NCI-H446 (cell line): Measurements from ENCODE around the gene ENOX2.

Source experiments
- DNase-seq, 2 experiments: peaks; one replicate each; lab custom pipeline; 2025; lab: John Stamatoyannopoulos, UW

The ENOX2 gene

DNA sequence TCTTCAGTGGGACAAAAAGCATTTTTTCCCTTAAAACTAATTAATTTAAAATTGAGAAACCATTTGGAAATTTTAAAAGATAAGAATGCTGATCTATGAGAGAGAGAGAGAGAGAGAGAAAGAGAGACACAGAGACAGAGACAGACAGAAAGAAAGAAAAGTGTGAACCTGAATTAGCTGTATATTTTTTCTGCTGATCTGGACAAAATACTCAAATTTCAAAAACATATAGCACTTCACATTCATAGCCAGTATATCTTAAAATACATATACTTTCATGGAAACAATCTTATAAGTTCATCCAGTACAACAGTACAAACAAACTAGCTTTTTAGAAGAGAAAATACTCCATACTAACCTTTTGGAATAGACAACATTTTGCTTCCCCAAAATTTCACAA is 18.4 kb downstream of the ENOX2 start:
- no peak for DNase-seq

DNA sequence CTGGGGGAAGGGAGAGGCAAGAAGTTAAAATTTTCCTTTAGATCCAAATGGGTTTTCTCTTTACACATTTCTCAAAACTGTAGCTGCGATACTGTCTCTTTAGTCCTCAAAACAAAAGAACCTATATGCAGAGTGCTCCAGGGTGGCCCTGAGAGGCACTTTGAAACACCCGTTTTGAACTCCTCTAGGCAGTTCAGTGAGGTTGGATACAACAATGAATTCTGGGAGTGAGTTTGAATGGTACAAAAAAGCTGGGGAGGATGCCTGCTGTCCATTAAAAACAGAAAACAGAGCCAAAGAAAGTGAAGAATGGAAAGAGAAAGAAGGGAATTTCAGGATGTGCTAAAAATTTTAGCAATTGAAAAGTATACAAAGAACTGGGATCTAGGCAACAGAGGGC is 23.1 kb downstream of the ENOX2 start:
- DNase-seq = no peak

DNA sequence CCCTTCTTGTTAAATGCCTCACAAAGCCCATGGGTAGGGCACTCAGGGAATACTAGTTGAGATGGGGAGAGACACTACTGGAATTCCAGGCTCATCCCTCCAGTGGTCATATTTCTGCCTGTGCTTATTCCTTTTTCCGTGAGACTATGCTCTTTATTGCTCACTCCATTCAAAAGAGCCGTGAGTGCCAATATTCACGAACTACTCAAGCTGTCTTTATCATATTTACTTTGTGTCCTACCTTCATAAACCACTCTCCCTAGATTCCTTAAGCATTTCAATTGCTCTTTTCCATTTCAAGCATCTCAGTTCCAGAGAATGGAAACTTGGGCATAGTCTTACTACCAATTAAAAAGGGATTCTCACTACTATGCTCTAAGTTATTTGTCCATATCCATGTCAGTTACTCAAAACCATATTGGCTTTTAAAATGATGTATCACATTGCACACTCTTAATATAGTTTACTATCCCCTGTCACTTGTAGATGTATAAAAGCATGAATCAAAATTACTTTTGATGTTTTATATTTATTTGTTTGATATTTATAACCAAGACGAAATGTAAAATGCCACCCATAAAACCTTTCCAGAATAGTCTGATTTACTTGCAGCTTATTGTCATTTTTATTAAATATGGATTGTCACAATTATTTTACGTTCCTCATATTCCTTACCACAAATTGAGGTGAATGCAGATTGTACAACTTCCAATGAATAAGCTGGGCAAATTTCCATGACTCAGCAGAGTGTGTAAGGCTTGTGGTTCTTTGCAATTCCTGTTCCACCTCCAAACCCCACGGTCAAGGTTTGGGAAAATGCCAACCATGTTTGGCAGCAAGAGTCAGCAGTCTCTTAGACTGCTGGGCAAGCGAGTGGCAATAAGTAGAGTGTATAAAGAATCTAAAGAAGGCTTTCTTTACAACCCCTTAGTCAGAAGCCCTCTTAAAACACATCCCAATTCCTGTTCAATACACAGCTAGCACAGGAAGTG is 24.4 kb downstream of the ENOX2 start:
- DNase-seq = peak; percentile 17 to 73

DNA sequence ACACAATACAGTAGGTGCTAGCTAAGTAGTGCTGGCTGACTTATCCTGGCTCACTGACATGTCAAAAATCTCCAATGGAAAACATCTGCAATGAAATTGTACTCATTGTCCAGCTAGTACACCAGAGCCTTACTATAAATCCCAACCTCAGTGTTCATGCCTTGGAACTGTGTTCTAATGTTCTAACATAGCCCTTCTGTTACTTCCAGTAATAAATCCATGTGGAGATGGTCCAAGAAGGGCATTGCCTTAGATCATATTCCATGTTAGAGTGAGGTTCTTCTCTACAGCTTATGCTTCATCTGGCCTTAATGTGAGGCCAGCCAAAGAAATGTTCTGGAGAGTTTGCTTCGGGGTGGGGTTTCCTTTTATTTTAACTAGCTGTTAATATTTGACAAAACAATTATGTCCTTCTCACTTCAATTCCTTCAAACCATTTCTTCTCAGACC is 25.1 kb downstream of the ENOX2 start:
- DNase-seq = peak in 1 of 2 experiments; percentile 59

DNA sequence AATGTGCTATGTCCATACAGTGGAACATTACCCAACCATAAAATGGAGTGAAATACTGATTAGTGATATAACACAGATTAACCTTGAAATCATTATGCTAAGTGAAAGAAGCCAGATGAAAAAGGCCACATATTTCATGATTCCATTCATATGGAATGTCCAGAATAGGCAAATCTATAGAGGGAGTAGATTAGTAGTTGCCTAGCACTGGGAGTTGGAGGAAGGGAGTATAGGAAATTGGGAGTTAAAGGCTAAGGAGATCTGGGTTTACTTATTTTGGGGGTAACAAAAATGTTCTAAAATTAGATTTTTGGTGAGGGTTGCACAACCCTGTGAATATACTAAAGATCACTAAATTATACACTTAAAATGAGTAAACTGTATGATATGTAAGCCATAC is 26.8 kb downstream of the ENOX2 start:
- no peak for DNase-seq

DNA sequence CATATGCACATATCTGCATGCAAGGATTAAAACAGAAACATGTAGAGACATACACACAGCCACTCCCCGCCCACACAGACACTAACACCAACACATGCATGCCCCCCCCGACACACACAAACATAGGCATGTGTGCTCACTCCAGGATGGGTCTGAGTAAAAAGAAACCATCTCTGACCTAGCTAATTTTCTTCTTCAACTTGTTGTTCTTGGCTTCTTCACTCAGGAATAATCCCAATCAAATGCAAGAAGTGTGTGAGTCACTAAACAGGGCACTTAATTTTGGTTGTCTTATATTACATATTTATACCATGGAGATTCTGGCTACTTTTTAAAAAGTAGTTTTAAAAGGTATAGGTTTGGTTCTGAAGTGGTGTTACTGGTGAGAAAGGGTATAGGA is 28.3 kb downstream of the ENOX2 start:
- no peak for DNase-seq

DNA sequence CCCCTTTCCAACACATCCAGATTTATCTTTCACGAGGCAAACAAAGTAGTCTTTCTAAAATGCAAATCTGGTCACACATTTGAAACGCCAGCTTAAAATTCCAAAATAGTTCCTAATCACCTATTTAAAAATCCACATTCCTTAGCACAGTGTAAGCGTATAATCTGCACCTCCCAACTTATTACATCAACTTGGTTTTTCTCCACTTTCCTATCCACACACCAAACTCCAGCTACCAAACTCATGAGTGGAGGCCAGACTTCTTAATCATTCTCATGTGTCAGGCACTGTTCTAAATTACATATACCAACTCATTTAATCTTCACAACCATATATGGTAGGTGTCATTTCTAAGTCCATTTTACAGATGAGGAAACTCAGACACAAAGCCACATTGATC is 33.8 kb downstream of the ENOX2 start:
- no peak for DNase-seq

DNA sequence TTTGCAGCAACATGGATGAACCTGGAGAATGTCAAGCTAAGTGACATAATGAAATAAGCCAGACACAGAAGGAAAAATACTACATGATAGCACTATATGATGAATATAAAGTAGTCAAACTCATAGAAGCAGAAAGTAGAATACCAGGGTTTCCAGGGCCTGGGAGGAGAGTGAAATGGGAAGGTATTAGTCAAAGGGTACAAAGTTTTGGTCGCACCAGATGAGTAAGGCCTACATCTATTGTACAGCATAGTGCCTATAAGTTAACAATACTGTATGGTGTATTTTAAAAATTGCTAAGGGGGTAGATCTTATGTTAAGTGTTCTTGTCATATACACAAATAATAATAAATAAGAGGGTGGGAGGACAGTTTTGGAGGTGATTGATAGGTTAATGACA is 41.5 kb downstream of the ENOX2 start:
- DNase-seq = no peak

DNA sequence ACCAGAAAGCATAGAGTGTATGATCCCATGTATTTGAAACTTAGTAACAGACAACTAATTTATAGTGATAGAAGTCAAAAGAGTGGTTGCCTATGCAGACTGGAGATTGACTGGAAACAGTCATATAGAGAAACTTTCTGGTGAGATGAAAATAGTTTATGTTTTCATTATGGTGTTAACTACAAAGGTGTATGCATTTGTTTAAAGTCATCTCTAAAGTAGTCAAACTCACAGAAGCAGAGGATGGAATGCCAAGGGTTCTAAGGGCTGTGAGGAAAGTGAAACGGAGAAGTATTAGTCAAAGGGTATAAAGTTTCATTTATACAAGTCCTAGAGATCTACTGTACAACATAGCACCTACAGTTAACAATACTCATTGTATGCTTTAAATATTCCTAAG is 45.8 kb downstream of the ENOX2 start:
- DNase-seq = no peak

DNA sequence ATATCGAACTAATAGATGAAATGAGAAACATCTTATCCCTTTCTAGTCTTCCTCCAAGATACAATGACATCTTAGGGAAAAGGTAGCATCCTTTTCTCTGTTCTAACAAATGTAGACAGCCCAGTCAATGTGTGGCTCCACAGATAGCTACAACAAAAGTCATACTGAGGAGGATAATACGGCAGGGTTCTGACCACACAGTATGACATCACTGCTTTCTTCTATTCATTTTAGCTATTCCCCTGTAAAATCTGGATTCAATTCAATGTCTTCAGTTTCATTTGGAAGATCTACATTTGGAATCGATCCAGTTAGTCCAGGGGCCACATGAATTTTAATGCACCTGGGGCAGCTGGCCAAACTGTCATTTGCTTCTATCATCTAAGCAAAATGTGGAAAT is 51.4 kb downstream of the ENOX2 start:
- DNase-seq = peak; percentile 5 to 70

DNA sequence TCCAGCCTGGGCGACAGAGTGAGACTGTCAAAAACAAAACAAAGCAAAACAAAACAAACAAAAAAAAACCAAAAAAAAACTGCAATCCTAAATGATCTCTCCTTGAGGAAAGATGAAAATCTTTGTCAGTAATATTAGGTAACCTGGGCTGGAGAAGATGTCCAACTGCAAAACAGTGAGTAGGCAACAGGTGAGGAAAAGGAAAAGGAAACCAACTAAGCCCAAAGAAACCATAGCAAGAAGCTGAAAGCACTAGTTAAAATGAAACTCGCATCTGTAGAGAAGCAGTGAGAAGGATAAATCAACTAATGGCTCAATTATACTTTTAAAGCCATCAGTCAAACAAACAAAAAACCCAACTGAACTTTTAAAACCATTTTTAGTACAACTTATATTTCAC is 54.2 kb downstream of the ENOX2 start:
- no peak for DNase-seq

DNA sequence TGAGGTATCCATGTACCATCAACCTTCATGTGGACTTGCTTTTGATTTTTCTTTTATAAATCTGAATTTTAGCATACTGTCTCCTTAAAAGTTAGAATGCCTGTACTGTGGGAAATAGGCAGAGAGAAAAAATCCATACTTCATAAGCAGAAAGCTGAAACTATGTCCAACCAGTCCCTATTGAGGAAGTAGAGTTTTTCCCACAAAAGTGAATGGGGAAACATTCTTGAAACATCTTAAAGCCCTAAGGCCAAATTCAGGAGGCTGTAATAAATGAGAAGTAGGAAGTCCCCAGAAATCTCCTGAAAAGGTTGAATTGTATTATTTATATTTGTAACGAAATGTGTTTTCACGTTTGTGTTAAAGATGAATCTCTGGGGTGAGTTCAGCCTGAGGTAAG is 56.3 kb downstream of the ENOX2 start:
- no peak for DNase-seq

DNA sequence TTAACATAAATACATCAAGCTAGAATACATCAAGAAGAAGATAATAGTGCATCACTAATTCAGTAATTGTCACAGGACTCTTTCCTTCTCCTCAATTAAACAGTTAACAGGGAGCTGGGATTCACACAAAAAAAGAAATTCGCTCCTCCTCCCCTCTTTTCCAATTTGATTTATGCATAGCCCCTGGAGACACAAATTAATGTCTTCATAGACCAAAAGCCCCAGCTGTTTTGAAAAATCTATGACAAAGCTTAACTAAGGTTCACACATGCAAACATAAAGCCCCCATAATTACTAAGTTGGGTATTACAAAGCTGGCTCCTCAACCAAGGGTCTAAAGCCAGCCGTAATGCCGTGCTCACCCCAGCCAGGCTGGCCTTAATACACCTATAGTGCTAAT is 61.2 kb downstream of the ENOX2 start:
- no peak for DNase-seq

DNA sequence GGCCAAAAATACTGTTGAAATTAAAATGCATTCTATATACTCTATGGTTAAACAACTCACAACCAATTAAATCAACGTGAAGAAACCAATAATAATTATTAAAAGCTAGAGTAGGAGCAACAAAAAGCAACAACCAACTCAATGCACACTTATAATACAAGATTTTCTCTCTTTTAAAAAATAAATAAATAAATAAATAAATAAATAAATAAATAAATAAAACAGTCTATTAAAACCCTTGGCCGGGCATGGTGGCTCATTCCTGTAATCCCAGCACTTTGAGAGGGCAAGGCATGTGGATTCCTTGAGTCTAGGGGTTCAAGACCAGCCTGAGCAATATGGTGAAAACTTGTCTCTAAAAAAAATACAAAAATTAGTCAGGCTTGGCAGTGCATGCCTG is 62.7 kb downstream of the ENOX2 start:
- no peak for DNase-seq

DNA sequence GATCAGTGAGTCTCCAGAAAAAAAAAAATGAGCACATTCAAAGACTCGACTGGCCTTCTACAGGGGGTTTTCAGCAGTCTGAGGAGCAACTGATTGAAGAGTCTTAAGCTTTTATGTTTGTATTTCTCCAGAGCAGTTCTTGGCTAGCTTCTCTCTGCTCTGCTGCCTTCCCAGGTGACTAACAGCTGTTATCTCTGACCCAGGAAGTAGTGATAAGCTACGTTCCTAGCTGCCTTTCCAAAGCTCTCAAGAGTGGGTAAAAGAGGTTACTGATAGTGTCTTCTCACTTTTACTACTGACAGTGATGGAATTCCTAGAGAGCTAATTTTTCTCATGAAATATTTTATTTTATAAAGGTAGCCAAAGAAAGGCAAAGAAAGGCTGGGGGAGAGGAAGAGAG is 66.6 kb downstream of the ENOX2 start:
- DNase-seq = no peak

DNA sequence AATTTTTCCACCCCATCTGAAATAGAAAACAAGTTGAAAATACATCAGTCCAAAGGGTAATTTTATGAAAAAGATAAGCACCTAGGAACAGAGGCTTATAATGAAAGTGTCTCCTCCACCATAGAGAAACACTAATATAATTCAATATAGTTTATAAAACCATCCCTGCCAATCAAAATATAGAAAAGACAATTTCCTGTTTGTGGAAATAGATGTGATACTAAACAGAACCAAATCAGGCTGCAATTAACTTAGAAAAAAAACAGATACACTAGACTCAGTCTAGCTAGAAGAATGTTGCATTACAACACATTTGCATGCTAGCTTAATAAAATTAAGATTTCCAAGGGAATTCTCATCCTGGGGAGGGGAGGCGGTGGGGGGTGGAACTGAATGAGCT is 68.2 kb downstream of the ENOX2 start:
- DNase-seq = no peak

DNA sequence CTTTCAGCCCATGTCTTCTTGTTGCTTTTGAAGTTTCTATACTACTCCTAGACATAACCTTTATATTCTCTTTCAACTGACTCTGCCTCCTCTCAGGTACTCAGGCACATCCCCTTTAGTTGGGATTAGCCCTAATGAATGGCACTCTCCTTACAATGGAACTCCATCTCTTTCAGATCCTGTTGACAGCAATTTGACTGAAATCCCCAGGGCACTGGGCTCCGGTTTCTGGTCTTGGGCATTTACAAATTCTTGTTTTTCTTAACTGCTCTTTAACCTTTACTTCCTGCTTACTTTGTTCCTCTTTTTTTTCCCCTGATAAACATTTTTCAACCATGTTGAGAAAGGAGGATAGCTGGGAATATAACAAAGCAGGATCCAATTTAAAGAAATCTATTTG is 68.9 kb downstream of the ENOX2 start:
- DNase-seq = no peak

DNA sequence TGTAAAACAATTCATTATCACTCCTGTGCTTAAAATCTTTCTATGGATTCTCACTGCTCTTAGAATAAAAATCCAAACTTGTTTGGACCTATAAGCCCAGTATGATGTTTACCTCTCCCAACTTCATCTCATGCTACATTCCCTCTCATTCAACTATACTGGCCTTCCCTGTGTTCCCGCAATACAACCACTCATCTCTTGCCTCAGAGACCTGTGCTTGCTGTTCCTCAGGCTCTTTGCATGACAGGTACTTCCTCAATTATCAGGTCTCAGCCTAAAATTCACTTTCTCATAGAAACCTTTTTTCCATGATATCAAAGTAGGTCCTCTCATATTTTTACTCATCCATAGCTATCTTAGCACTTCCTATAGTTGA is 71.7 kb downstream of the ENOX2 start:
- DNase-seq = no peak

DNA sequence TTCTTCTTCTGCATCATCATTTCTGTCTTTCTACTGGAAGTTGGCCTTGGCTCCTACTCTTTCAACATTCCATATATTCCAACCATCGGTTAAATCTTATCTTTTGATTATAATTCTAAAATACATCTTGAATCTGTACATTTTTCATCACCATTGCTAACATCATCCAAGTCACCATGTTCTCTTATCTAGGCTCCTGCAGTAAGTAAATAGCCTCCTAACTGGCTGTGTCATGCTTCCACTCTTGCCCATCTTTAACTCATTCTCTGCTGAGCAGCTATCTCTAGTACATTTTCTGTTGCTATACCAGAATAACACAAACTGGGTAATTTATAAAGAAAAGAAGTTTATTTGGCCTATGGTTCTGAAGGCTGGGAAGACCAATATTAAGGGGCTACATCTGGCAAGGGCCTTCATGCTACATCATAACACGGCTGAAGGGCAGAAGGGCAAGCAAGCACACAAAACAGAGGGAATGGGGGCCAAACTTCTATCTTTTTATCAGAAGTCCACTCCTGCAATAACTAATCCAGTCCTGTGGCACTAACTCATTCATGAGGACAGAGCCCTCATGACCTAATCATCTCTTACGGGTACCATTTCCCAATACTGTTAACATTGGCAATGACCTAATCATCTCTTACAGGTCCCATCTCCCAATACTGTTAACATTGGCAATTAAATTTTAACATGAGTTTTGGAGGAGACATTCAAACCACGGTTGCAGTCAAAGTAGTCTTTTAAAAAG is 72.2 kb downstream of the ENOX2 start:
- no peak for DNase-seq

DNA sequence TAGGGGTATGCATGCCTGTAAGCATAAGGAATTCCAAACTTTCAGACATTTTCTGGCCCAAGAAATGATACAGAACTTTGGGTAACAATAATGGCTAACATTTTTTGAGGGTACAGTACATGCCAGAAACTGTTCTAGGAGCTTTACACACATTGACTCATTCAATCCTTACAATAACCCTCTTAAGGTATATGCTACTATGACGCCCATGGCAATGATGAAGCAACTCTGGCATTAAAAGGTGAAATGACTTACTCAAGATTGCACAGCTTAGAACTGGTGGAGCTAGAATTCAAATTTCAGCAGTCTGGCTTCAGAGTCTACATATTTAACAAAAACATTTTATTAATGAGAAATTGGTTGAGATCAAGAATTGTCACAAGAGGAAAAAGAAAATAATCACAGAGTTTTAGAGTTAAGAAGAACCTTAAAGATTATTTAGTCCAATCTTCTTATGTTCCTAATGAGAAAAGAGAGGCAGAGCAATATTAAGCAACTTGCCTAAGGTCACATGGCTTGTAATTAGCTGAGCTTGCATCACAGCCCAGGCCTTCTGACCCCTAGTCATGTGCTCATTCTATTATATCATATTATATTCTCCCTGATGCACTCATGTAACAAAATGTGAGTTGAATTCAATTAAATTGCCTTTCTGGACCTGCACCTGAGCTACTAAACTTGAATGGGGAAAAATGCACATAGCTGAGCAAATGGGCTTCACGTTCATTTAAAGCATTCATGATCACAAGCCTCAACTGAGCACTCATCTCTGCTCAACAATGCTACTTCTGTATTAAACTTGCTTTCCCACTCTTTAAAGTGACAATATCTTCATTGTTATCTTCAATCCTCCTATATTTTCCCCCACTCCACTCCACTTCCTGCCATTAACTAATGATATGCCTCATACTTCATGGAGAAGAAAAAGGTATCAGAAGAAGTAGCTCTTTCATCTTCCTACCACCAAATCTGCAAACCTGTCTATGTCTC is 73.2 kb downstream of the ENOX2 start:
- no peak for DNase-seq

DNA sequence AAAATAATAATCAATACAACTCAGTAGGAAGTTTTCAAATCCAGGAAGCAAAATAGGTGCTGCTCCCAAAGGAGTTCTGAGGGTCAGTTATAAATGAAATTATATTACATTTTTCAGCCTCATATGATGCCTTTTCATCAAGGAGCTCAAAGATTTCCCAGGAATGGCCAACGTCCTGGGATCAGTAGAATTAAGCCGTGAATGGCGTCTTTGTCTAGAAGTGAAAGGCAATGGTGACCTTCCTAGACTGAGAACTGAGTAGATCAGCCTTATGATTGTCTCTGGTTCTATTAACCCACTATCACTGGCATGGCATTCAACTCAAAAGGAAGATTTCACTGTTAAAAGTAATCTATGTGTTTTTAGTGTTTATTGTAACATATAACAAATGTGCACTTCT is 74.4 kb downstream of the ENOX2 start:
- DNase-seq = no peak

DNA sequence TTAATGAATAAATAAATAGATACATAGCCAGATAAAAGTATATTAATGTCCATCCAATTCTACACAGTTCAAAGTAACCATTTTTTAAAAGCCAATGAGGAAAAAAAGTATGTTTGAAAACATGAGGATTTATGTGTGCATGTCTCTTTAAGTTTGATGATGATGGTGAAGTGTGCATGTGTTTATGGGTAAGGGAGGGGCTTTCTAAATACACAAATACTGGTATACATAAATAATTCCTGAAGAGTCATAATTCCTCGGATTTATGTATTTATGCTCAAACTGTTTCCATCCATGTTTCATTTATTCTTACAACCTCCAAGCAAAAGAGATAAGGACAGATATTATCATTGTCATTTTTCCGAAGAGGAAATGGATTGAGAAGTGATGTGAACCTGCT is 75.4 kb downstream of the ENOX2 start:
- no peak for DNase-seq
